PC-3 (cell line): ENCODE results near the gene PRDM9. TPM values are rescaled to one million over a fixed set of nuclear protein-coding genes. Genes with fewer than 3 reads are reported as not detected.

Source experiments
- ATAC-seq: fragments of 200-7000 bp; cut with Tn5 transposase; 2 replicates; pipeline ENCODE4 v1.9.1; 2020; ENCODE audit warnings: mild to moderate bottlenecking, moderate library complexity
- BruUV-seq: library from RNA; stranded (reverse); fragments of 400-500 nt; replicated peaks from 2 replicates; lab custom pipeline; 2021; lab: Mats Ljungman, UMichigan
- CTCF ChIA-PET: fragments of 300-600 bp; sonication (Branson Sonifier 250); formaldehyde crosslinking; loops from one replicate; lab custom pipeline; 2022; ENCODE audit warnings: antibody characterized with exemption; lab: Charles Lee
- POLR2A ChIA-PET: fragments of 300-600 bp; sonication (Branson Sonifier 250); formaldehyde crosslinking; loops from one replicate; lab custom pipeline; 2022; ENCODE audit warnings: antibody characterized with exemption; ENCODE audit not compliant: unreplicated experiment; lab: Charles Lee
- DNase-seq: peaks from one replicate; pipeline ENCODE4 v3.0.0-alpha.2; 2015
- H2AFZ ChIP-seq: fragments of 300-600 bp; sonication (generic); 2 replicates; pipeline ENCODE4 v1.6.0; 2016; ENCODE audit warnings: antibody characterized with exemption, low read length
- H3F3A ChIP-seq: fragments of 300-600 bp; sonication (generic); one replicate; pipeline ENCODE4 v1.6.0; 2017; ENCODE audit warnings: antibody characterized with exemption, low read length, control low read depth, mild to moderate bottlenecking; ENCODE audit not compliant: unreplicated experiment
- H3K27ac ChIP-seq: fragments of 300-600 bp; sonication (generic); 2 replicates; pipeline ENCODE4 v1.5.1; 2016; ENCODE audit warnings: mild to moderate bottlenecking, low read length
- H3K27me3 ChIP-seq: fragments of 300-600 bp; sonication (generic); 2 replicates; pipeline ENCODE4 v1.6.1; 2016; ENCODE audit warnings: low read length, mixed read lengths
- H3K36me3 ChIP-seq: fragments of 300-600 bp; sonication (generic); 2 replicates; pipeline ENCODE4 v1.6.1; 2016; ENCODE audit warnings: low read depth, mixed run types, low read length, mixed read lengths
- H3K4me1 ChIP-seq: fragments of 300-600 bp; sonication (generic); 2 replicates; pipeline ENCODE4 v1.5.1; 2016; ENCODE audit warnings: low read length; ENCODE audit not compliant: insufficient read depth
- H3K4me2 ChIP-seq: fragments of 300-600 bp; sonication (generic); 2 replicates; pipeline ENCODE4 v1.6.0; 2016; ENCODE audit warnings: low read length
- H3K4me3 ChIP-seq: fragments of 300-600 bp; sonication (generic); 2 replicates; pipeline ENCODE4 v1.5.1; 2016; ENCODE audit warnings: mild to moderate bottlenecking, low read length, mixed read lengths
- H3K79me2 ChIP-seq: fragments of 300-600 bp; sonication (generic); 2 replicates; pipeline ENCODE4 v1.6.1; 2017; ENCODE audit warnings: low read length, mixed read lengths
- H3K9ac ChIP-seq: fragments of 300-600 bp; sonication (generic); 2 replicates; pipeline ENCODE4 v1.6.0; 2016; ENCODE audit warnings: mild to moderate bottlenecking, low read length
- H3K9me2 ChIP-seq: fragments of 300-600 bp; sonication (generic); replicated peaks from 2 replicates; pipeline ENCODE4 v1.6.1; 2016; ENCODE audit warnings: mixed run types, low read length, mixed read lengths
- H3K9me3 ChIP-seq: fragments of 300-600 bp; sonication (generic); 2 replicates; pipeline ENCODE4 v1.6.1; 2016; ENCODE audit warnings: low read length, mixed read lengths
- H4K20me1 ChIP-seq: fragments of 300-600 bp; sonication (generic); 2 replicates; pipeline ENCODE4 v1.6.1; 2016; ENCODE audit warnings: low read length, mixed read lengths
- CTCF ChIP-seq: fragments of 300-600 bp; sonication (generic); conservative IDR thresholded peaks from 2 replicates; pipeline ENCODE4 v1.5.1; 2017; ENCODE audit warnings: antibody characterized with exemption, low read depth, mild to moderate bottlenecking, low read length
- EZH2 ChIP-seq: fragments of 300-600 bp; sonication (generic); IDR thresholded peaks from one replicate; pipeline ENCODE4 v1.6.1; 2017; ENCODE audit warnings: antibody characterized with exemption, mild to moderate bottlenecking, low read length; ENCODE audit not compliant: unreplicated experiment
- EZH2phosphoT487 ChIP-seq: fragments of 300-600 bp; sonication (generic); IDR thresholded peaks from 2 replicates; pipeline ENCODE4 v1.6.1; 2018; ENCODE audit warnings: mild to moderate bottlenecking, antibody characterized with exemption, low read length, borderline replicate concordance
- intact Hi-C: fragments of 100-400 bp; cut with micrococcal nuclease; formaldehyde crosslinking; loops from 2 replicates; pipeline ENCODE4 v1.9.0; 2023
- total RNA-seq: library from RNA; depleted of rRNA; stranded (reverse); fragments of >200 nt; gene quantifications from 2 replicates; pipeline ENCODE4 v1.2.3, GENCODE V29; 2014

PRDM9 gene
- total RNA-seq, 1 experiment from 2014 or later: 0.11 TPM

GRCh38 chr5:23571059-23571458, 63.6 kb downstream of the PRDM9 start:
- CTCF ChIA-PET: no interaction called here
- POLR2A ChIA-PET: no interaction called here
- Histone ChIP-seq H3K27ac (no peak overlapping the region), H3K79me2 (no peaks in the 10 kb centered on the region), H3K4me1 (no peaks in the 10 kb centered on the region), H3F3A (no peaks in the 10 kb centered on the region), H2AFZ (no peak overlapping the region), H3K27me3 (no peaks in the 10 kb centered on the region), H3K4me2 (no peak overlapping the region), H3K4me3 (no peak overlapping the region), H3K9ac (no peak overlapping the region), H3K9me2 (no peaks in the 10 kb centered on the region), H3K36me3 (no peaks in the 10 kb centered on the region), H3K9me3 (no peaks in the 10 kb centered on the region), H4K20me1 (no peaks in the 10 kb centered on the region)
- intact Hi-C loops: no loop called here
- TF ChIP-seq EZH2phosphoT487: no peak
- no peak for TF ChIP-seq CTCF
- TF ChIP-seq EZH2: no peak
- no peak for ATAC-seq
- no peak for DNase-seq
- no TSS peak for BruUV-seq
